K562 (cell line): ENCODE data around the gene DTWD2. TPM values are rescaled to one million over a fixed set of nuclear protein-coding genes. Genes with fewer than 3 reads are reported as not detected.

ENCODE experiments used
- CXXC5 ChIP-seq: fragments of 250-450 bp; sonication (Bioruptor Pico); IDR thresholded peaks from 2 replicates; pipeline ENCODE4 v1.8.0; 2022; ENCODE audit warnings: inconsistent platforms, mild to moderate bottlenecking, moderate library complexity
- FUS ChIP-seq: fragments of 200-400 bp; formaldehyde crosslinking; optimal IDR thresholded peaks from 2 replicates; pipeline ENCODE3; 2017; ENCODE audit warnings: low read depth, low read length
- HINFP ChIP-seq: fragments of 450-650 bp; conservative IDR thresholded peaks from 2 replicates; pipeline ENCODE4 v1.6.1; 2016; ENCODE audit warnings: missing genetic modification characterization, low read depth, mild to moderate bottlenecking, control low read depth, missing compliant biosample characterization
- HNRNPK ChIP-seq: fragments of 200-400 bp; formaldehyde crosslinking; IDR thresholded peaks from one replicate; pipeline ENCODE4 v1.6.1; 2018; ENCODE audit warnings: mild to moderate bottlenecking, low read depth, low read length; ENCODE audit not compliant: poor library complexity, severe bottlenecking
- JUN ChIP-seq, 2 experiments: sonication (generic) in 1 of 2; formaldehyde crosslinking in 1 of 2; IDR thresholded peaks; 2 replicates each; pipeline versions ENCODE4 v1.6.1 to v1.8.0; 2012 to 2022; ENCODE audit warnings: borderline replicate concordance in 2 of 2, mild to moderate bottlenecking in 2 of 2, improper control_type of control experiment in 1 of 2, low read depth in 1 of 2, low read length in 1 of 2, missing genetic modification reagents in 1 of 2
- MAX ChIP-seq: sonication (generic); formaldehyde crosslinking; IDR thresholded peaks from 2 replicates; pipeline ENCODE4 v1.9.0; 2022; ENCODE audit warnings: mild to moderate bottlenecking, missing genetic modification reagents
- OTX1 ChIP-seq: fragments of 450-650 bp; formaldehyde crosslinking; IDR thresholded peaks from 2 replicates; pipeline ENCODE4 v1.4.0; 2022; ENCODE audit warnings: mild to moderate bottlenecking
- PHB ChIP-seq: fragments of 250-450 bp; sonication (Bioruptor Pico); IDR thresholded peaks from 2 replicates; pipeline ENCODE4 v1.5.0; 2021
- SETDB1 ChIP-seq: IDR thresholded peaks from one replicate; pipeline ENCODE4 v1.6.1; 2012; ENCODE audit warnings: low read length, control low read depth, inconsistent platforms
- SREBF1 ChIP-seq: fragments of 150-350 bp; IDR thresholded peaks from 2 replicates; pipeline ENCODE4 v1.6.1; 2014; ENCODE audit warnings: antibody characterized with exemption, low read depth, low read length, borderline replicate concordance
- STAT5A ChIP-seq: IDR thresholded peaks from 2 replicates; pipeline ENCODE4 v1.6.1; 2012; ENCODE audit warnings: low read length, inconsistent platforms, borderline replicate concordance
- ZEB2 ChIP-seq: fragments of 450-650 bp; IDR thresholded peaks from 2 replicates; pipeline ENCODE4 v1.6.1; 2016
- ZNF445 ChIP-seq: fragments of 250-450 bp; sonication (Bioruptor Pico); IDR thresholded peaks from 2 replicates; pipeline ENCODE4 v1.4.0; 2020; ENCODE audit warnings: low read depth, mild to moderate bottlenecking, moderate library complexity
- ZNF561 ChIP-seq: fragments of 450-650 bp; formaldehyde crosslinking; conservative IDR thresholded peaks from 2 replicates; pipeline ENCODE4 v1.4.0; 2020; ENCODE audit warnings: mild to moderate bottlenecking, moderate library complexity
- polyA plus RNA-seq, 8 experiments: library from polyadenylated mRNA; depleted of rRNA in 4 of 8; stranded (reverse) in 5 of 8; unstranded in 3 of 8; fragments of >200 nt; fragmentation: Nextera tagmentation in 2 of 8; fragmentation: Illumina TruSeq in 1 of 8; extraction: Ambion mirVana in 2 of 8; extraction: Trizol in 1 of 8; gene quantifications; 2 replicates each; pipeline versions ENCODE4 v1.2.1 to v1.2.3, GENCODE V29; 2011 to 2014; ENCODE audit warnings: inconsistent platforms in 1 of 8, missing spikeins in 1 of 8
- total RNA-seq, 7 experiments: library from RNA; depleted of rRNA in 6 of 7; stranded (reverse); fragments of >200 nt in 6 of 7; fragmentation: Illumina TruSeq in 2 of 7; extraction: Trizol in 2 of 7; gene quantifications; 2 replicates each; pipeline versions ENCODE4 v1.2.1 to v1.2.3, GENCODE V29; 2011 to 2021; ENCODE audit warnings: low replicate concordance in 1 of 7

DTWD2 gene
- total and polyA plus RNA-seq, 9 of the 15 experiments (the other 6 are each of a cell fraction or from before 2014, with no cell fraction given) = 0.99 to 10.8 (median 4.1) TPM

- TF ChIP-seq JUN (IDR thresholded peaks at IDR 0.05; ENCODE audit: borderline replicate concordance, low read depth, low read length) (0 out of 2 replicates have a peak, but pooled peaks have one; percentile 28), JUN (CRISPR knock-in tag; IDR thresholded peaks at IDR 0.05; ENCODE audit: borderline replicate concordance) (peak; percentile 15; the same call in 1 of the 2 replicates), STAT5A (no peak), CXXC5 (peak; percentile 95), SETDB1 (no peak), HNRNPK (peak; percentile 61), PHB (CRISPR knock-in tag) (no peak), ZNF561 (CRISPR knock-in tag) (no peak), ZEB2 (0 out of 2 replicates have a peak, but pooled peaks have one; percentile 16), ZNF445 (CRISPR knock-in tag) (no peak), MAX (peak; percentile 78; the same call in 1 of the 2 replicates), OTX1 (CRISPR knock-in tag) (no peak), SREBF1 (0 out of 2 replicates have a peak, but pooled peaks have one; percentile 21), FUS (peak; percentile 59), HINFP (no peak)
Observed at GRCh38 chr5:118987988-118988865, at the start of gene DTWD2 (continued).
